Right lung (tissue), 5 donors: Measurements from ENCODE around the gene DUSP22. TPM values are rescaled to one million over a fixed set of nuclear protein-coding genes. Genes with fewer than 3 reads are reported as not detected.
"Not testable (repeated sequence)": the region's sequence is repeated elsewhere in the genome, so short reads cannot be mapped to it uniquely, and the experiment has no call there.

Source experiments
- DNase-seq, 2 donors: peaks; one replicate each; pipeline ENCODE4 v3.0.0-alpha.2; 2013
- polyA plus RNA-seq, 5 donors: library from polyadenylated mRNA; unstranded; fragments of 120-200 nt; gene quantifications; one replicate each; pipeline versions ENCODE4 v1.2.1 to v1.2.3, GENCODE V29; 2013; ENCODE audit warnings: inconsistent platforms in 1 of 5, low replicate concordance in 1 of 5; ENCODE audit not compliant: insufficient read length in 5 of 5, insufficient read depth in 1 of 5

Gene DUSP22
- polyA plus RNA-seq, 5 donors, result 29.0 to 33.1 (median 29.9) TPM

DNA sequence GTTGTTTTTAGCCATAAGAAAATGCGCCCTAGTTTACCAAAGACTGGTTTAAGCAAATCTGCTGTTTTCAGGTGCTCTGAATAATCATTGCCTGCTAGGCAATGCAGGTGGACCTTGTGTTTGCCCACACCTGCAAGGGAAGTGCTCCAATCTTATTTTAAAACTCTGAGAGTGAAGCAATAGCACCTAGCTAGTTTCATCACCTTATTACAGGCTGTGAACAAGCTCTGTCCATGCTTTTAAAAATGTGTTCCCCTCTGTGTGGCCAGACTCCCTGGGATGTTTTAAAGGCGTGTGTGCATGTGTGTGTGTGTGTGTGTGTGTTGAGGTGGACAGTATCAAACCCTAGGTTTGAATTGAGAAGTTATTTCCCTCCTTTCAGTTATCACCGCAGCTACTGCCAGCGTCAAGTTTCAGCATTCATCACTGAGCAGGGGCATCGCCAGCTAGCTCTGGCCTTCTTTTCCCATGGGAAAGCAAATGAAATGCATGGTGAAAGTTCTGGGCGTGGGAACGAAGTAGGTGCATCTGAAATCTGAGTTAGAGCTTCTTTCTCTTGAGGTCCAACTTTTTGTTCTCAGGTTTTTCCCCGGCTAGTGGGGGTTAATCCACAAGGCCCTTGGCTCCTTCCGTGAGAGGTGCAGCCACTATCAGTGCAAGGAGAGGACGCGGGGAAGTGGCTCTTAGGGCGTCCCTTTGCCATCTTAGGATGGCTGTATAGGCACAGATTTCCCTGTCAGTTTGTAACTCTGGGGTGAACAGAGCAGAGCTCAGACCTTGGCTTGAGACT, 30.8 kb downstream of the DUSP22 start:
- DNase-seq, result no peak

DNA sequence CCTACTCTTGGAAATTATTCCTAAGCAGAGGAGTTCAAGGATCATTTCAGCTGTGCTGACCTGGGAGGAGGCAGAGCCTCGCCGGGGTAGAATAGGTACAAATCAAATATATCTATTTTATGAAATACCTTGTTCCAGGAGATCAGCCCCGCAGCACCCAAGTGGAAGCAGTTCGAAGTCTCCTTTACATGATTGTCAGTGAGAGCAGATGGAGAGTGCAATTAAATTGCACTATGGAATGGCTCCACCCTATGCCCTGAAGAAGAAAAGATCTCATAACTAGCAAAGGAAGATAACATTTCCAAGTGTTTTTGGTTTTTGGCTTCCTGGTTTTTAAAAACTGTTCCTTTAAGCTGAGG, 31.4 kb downstream of the DUSP22 start:
- no peak for DNase-seq

DNA sequence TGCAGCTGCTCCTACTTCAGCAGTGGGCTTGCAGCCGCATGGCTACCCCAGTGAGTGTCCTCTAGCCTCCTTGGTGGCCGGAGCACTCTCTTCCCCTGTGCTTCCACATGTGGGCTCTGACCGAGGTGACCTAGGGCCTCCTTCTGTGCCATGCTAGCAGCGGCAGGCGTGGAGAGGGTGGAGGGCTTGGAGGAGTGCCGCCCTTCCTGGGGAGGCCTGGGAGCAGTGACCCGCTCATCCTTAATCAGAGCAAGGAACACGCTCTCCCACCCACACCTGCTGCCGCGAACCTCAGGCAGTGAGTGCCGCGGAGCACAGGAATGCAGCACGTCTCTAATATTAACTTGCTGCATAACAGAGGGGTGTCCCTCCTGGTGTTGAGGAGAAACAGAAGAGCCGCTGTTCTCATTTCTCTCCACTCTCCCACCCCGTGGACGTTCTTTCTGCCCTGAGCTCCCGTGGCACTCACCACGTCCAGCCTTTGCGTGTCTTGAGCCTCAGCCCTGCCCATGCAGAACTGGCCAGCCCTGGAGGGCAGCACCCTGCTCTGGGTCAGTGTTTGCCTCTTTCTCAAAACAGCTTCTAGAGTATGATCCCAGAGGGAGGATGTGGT, 31.9 kb downstream of the DUSP22 start:
- no peak for DNase-seq

DNA sequence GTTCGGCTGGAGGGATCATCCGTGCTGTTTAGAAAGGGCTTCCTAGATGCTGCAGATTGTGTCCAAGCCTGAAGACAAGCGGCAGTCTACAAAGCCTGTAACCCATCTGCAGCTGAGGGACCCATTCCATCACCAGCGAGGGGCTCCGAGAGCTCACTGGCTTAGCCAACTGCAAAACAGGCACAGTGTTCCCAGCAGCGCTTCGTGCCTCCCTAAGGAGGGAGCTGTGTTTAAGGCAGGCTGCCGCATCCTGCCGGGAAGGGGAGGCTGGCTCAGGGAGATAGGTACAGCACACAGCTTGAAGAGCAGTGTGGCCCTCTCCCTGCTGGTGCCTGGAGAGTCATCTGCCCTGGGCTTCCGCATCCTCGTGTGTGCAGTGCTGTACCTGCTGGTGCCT, 32.4 kb downstream of the DUSP22 start:
- no peak for DNase-seq

DNA sequence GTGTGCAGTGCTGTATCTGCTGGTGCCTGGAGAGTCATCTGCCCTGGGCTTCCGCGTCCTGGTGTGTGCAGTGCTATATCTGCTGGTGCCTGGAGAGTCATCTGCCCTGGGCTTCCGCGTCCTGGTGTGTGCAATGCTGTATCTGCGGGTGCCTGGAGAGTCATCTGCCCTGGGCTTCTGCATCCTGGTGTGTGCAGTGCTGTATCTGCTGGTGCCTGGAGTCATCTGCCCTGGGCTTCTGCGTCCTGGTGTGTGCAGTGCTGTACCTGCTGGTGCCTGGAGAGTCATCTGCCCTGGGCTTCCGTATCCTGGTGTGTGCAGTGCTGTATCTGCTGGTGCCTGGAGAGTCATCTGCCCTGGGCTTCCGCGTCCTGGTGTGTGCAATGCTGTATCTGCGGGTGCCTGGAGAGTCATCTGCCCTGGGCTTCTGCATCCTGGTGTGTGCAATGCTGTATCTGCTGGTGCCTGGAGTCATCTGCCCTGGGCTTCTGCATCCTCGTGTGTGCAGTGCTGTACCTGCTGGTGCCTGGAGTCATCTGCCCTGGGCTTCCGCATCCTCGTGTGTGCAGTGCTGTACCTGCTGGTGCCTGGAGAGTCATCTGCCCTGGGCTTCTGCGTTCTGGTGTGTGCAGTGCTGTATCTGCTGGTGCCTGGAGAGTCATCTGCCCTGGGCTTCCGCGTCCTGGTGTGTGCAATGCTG, 33.0 kb downstream of the DUSP22 start:
- DNase-seq, result not testable (repeated sequence)

DNA sequence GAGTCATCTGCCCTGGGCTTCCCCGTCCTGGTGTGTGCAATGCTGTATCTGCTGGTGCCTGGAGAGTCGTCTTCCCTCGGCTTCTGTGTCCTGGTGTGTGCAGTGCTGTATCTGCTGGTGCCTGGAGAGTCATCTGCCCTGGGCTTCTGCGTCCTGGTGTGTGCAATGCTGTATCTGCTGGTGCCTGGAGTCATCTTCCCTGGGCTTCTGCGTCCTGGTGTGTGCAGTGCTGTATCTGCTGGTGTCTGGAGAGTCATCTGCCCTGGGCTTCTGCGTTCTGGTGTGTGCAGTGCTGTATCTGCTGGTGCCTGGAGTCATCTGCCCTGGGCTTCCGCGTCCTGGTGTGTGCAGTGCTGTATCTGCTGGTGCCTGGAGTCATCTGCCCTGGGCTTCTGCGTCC, 33.8 kb downstream of the DUSP22 start:
- DNase-seq, result not testable (repeated sequence)

DNA sequence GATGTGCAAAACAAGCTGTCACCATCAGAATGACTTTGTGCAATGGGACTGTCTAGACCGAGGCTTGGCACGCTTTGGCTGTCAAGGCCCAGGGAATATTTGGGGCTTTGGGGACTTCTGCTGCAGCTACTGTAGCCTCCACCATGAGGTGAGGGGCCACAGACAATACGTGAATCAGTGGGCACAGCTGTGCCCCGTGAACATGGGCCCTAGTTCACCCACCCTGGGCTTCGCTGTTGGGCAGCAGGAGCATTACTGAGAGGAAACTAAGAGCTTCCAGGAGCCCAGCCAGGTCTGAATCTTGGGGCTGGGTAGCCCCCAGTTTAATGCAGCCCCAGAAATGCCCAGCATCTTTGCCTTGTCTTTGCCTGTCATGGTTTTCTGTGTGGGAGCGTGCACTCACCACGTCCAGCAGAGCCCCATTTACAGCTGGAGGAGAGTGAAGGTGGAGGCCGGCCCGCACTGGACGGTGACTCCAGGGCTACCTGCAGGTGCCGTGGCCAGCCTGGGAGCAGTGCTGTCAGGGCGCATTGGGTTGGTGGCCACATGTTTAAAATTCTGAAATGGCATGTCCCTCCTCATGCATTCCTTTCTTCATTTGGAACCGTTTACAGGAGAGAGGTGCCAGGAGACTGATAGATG, 34.7 kb downstream of the DUSP22 start:
- no peak for DNase-seq

DNA sequence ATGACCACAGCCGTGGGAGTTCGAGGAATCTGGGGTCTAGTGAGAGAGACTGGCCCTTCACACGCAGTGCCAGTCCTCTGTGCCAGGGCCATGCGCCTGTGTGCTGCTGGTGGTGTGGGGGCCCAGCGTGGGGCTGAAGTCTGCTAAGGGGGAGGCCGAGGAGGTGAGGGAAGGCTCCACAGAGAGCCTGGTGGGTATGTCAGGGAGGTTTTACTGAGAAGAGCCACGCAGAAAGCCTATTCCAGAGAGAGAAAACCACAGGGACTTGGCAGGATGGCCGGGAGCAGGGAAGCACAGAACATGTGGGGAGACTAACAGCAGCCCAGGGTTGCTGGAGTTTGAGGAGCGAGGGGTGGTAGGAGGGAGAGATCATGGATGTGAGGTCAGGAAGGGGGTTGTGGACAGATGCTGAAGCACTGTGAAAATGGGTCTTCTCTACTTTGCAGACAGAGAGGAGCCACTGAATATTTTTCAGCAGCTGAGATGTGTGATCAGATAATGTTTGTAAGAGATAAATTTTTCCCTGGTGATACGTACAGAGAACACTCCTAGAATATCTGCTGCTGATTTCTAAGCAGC, 35.3 kb downstream of the DUSP22 start:
- no peak for DNase-seq

DNA sequence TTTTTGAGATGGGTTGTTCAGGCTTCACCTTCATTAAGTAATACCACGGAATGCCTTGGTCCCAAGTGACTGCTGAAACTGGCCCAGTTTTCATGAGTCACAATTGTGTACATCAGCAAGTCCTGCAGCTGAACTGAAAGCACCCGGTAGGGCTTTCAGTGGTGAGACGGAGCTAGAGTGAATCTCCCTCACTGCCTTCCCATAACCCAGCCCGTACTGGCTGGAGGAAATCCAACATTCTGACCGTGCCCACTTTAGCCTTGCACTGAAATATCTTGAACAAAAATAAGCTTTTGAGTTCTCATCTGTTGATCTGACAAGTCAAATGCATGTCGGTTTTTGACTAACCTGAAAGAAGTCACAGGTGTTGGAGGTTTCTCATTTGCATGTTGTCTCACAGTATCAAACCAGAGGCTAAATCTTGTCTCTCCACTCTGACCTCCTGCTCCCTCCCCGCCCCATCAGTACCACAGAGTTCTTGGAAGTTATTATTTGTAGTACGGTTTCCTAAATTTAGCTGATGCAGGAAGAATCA, 35.9 kb downstream of the DUSP22 start:
- no peak for DNase-seq

DNA sequence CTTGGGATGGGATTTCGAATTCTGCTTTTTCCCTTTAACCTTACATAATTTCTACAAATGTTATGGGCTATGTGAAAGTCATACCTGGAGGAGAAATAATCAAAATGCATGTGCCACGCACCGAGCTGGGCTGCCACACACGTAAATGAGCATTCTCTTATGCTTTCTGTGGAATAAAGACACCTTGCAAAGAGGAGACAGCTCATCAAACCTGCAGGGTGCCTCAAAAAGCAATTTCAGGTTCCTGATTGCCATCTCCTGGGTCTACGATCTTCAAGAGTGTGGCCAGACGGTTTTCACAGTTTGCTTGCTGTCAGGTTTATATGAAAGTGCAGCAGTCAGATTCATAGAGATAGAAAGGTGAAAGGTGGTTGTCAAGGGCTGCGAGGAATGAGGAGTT, 36.6 kb downstream of the DUSP22 start:
- no peak for DNase-seq

DNA sequence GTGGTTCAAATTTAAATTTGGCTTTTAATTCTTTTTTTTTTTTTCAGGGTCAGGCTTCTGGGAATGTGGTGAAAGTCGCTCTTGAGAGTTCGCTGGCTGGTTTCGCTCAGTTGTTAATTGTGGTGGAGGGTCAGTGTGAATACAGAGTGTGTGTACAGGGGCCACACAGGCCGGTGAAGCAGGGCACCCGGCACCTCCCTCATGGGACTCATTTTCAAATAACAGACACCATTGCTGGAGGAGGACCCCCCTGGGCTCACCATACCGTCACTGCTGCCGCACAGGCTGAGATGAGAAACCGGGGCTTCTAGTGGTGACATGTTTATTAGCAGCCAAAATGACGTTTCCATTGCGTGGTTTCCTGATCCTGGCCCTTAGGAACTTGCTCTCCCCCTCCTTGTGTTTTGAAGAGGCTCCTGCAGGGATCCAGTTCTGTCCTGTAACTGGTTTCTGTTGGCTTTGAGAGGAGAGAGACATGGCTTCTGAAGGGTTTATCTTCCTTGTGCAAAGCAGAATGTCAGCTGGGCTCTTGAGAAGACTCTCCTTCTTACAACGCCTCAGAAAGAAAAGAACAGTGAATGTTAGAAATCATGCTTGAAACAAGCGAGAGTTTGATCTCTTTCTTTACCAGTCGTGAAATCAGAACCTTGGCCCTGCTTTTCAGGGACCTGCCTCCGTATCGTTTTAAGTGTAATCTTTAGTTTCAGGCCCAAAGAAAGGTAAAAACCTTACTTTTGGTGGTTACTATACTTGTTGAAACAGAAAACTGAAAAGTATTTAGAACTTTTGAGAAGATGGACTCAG, 37.8 kb downstream of the DUSP22 start:
- DNase-seq, result peak in 1 of 2 donors; percentile 26

DNA sequence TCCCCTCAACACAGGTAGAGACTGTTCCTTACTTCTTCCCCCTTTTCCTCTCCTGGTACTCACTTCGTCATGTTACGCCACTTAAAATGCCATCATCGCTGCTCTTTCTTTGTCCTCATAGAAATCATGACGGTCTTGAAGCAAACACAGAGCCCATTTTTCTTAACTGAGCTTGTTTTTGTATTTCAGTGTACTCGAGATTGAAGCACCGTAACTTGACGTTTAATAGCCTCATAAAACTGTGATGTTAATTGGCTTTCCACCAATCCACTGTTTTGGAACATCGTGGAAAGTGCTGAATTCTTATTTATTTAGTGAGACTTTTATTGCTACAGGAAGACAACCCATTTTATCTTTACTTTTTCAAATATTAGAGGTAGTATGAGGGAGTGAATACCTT, 38.7 kb downstream of the DUSP22 start:
- DNase-seq, result no peak

DNA sequence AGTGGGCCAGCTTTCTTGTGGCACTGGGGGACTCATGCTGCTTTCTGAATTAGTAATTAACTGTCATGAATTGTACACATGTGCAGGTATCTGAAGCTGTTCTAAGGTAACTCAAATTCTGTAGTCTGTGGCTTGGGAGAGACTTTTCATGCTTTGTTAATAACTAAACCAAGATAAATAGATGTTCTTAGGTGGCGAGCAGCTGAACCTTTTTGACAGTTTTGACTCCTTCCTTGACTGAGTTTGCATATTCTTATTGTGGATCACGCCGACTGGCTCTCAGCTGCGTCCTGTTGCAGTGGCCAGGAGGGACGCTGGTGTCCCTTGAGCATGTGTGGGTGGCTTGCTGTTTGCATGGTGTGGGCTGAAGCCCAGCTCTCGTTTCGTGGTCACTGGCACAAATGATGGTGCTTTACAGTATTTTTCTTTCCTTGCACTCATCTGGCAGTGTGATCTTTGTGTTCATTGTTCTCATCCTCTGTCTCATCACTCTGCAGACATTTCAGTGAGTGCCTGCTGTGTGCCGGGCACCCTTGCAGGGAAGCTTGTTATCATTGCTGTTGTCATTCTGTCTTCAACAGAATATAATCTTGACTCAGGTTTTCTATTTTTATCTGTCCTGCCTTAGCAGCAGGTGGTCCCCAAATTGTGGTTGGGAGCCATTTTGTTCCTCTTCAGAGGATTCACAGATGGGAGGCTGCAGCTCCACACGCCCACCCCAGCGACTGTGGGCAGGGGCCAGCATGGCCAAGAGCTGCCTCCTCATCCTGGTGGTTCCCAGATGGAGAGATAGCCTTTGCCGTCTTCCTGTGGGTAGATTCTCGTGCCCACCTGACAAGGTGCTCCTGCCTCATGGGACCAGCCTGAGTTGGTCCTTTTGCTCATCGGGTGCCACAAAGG, 39.6 kb downstream of the DUSP22 start:
- no peak for DNase-seq

DNA sequence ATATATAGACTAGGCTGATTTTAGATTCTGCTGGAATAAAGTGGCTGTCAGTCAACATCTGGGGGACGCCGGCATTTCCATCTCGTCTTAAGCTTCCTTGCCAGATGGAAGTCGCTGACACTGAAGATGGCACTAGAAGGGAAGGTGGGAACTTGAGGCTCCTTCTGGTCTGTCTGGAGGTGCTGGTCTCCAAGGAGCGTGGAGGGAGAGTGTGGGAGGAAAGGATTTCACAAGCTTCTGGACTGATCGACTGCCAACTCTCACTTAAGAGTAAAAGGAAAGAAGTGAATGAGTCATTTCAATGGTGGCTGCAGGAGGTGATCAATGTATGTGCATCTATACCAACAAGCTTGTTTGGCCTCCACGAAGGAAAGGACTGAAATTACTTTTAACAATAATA, 40.4 kb downstream of the DUSP22 start:
- no peak for DNase-seq

DNA sequence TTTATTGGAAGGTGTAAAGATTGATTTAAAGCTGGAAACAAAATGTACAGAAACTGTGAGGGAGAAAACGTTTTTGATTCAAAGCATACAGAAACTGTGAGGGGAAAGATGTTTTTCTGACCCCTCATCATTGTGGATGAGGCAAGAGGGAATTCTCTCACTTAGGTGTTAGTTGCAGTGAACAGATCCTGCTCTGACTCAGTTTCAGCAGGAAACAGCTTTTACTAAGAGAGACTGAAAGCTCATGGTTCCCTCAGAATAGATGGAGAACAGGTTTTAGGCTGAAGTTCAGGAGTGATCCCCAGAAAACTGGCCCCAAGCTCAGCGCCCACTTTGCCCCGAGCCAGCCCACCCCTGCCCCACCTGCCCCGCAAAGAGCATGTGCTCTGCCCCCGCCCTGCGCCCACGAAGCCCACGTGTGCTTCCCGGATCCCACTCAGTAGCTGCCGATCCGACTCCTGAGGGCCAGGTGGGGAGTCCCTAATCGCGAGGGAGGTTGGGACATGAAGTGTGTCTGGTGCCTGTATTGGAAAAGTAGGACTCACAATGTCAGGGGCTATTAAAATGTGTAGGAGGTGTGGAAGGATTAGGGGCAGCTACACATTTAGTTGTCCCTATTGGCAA, 41.2 kb downstream of the DUSP22 start:
- DNase-seq, result no peak

DNA sequence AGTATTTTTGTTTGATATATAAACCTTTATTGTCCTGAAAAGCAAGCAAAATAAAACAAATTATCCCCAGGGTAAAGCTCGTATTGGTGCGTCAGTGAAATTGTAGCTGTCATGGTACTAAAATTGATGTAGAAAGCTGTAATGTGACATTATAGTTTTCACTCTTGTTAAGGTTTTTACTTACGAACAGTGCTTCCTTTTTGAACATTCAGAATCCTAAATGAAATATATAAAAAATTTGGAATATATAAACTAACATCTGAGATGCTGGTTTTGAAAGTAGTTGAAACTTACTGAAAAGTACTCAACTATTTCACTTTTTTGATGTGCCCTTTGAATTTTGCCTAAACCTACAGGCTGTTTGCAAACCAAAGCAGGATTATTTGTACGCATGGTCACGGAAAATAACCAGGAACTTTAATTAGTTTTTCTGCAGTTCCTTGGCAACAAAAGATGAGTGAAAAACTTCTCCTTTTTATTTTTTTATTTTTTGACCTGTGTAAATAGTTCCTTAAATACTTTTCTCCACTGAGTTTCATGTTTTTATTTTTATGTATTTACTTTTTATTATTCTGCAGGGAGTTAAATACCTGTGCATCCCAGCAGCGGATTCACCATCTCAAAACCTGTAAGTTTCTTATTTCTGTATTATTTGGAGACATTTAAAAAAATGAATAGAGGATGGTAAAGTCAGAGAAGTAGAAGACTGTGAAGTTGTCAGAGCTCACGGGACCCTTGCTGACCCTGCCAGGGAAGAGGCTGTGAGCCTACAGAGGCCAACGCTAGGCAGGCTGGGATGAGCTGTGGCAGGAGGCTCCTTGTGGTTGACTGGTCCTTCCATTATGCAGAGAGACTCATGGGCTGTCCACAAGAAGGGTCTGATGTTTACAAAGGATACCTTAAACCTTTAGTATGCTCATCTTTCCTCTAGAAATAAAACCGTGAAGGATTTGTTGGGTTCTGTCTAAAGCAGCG, 42.5 kb downstream of the DUSP22 start:
- no peak for DNase-seq

DNA sequence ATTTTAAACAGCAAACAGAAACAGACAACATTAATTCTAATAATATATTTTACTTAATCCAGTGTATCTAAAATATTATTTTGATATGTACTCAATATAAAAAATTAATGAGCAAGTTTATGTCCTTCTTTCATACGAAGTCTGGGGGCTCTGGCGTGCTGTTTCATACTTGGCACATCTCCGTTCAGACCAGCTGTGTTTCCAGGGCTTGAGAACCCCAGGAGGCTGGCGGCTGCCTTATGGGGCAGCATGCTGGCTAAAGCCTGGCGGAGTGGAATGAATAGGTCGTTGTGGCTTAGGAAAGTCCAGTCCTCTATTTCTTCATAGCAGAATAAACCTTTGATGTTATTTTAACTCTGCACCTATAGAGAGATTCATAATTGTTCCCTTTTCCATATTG, 43.3 kb downstream of the DUSP22 start:
- DNase-seq, result no peak
